Glomerular endothelial cell (primary cell): Measurements from ENCODE around the gene POMGNT1. TPM values are rescaled to one million over a fixed set of nuclear protein-coding genes. Genes with fewer than 3 reads are reported as not detected.
A peak's percentile ranks its signal among the peaks of the same experiment; 100 is the strongest.
"Not testable (repeated sequence)": the region's sequence is repeated elsewhere in the genome, so short reads cannot be mapped to it uniquely, and the experiment has no call there.

Source experiments
- DNase-seq: peaks from one replicate; pipeline ENCODE4 v3.0.0-alpha.2; 2011; ENCODE audit warnings: low read depth, low spot score; ENCODE audit errors: extremely low read depth
- total RNA-seq: library from RNA; depleted of rRNA; stranded (reverse); fragments of >200 nt; gene quantifications from 2 replicates; pipeline ENCODE4 v1.2.3, GENCODE V29; 2015

The POMGNT1 gene
- total RNA-seq: 63.3 and 70.4 TPM in 2 replicates

- no peak for DNase-seq
These were observed at the start of gene POMGNT1 for GRCh38 chr1:46197964-46198811. Gene POMGNT1, minus strand, starts transcription at chr1:46198434. Its CDS starts 613 bp downstream, at chr1:46197821.

GRCh38 chr1:46247436-46248121 is 49.3 kb upstream of the POMGNT1 start, which contains the start of gene RAD54L:
Gene RAD54L, plus strand, starts transcription at chr1:46247763. Its CDS starts 643 bp downstream, at chr1:46248406.
- DNase-seq: peak; percentile 88

GRCh38 chr1:46246548-46247435 is 48.6 kb upstream of the POMGNT1 start:
- no peak for DNase-seq

- DNase-seq: not testable (repeated sequence)
These were observed 47.9 kb upstream of the POMGNT1 start for GRCh38 chr1:46246136-46246535.

GRCh38 chr1:46244656-46245371 is 46.6 kb upstream of the POMGNT1 start:
- no peak for DNase-seq

- DNase-seq: not testable (repeated sequence)
These were observed 45.6 kb upstream of the POMGNT1 start for GRCh38 chr1:46243831-46244230.

- DNase-seq: no peak
These were observed 44.7 kb upstream of the POMGNT1 start for GRCh38 chr1:46242918-46243317.

GRCh38 chr1:46241733-46242132 is 43.5 kb upstream of the POMGNT1 start:
- DNase-seq: not testable (repeated sequence)

GRCh38 chr1:46238865-46239264 is 40.6 kb upstream of the POMGNT1 start:
- DNase-seq: not testable (repeated sequence)

GRCh38 chr1:46236882-46237281 is 38.6 kb upstream of the POMGNT1 start:
- DNase-seq: no peak

GRCh38 chr1:46231231-46231630 is 33.0 kb upstream of the POMGNT1 start:
- not testable (repeated sequence) for DNase-seq

GRCh38 chr1:46224966-46225365 is 26.7 kb upstream of the POMGNT1 start:
- DNase-seq: no peak

GRCh38 chr1:46223472-46223943 is 25.3 kb upstream of the POMGNT1 start:
- peak; percentile 66 for DNase-seq

GRCh38 chr1:46223055-46223454 is 24.8 kb upstream of the POMGNT1 start:
- not testable (repeated sequence) for DNase-seq

- DNase-seq: no peak
These were observed 23.5 kb upstream of the POMGNT1 start for GRCh38 chr1:46221749-46222148.

GRCh38 chr1:46220808-46221207 is 22.6 kb upstream of the POMGNT1 start:
- DNase-seq: no peak

GRCh38 chr1:46219551-46220520 is 21.6 kb upstream of the POMGNT1 start:
- no peak for DNase-seq

GRCh38 chr1:46218443-46218842 is 20.2 kb upstream of the POMGNT1 start:
- no peak for DNase-seq

- DNase-seq: no peak
These were observed 17.3 kb upstream of the POMGNT1 start for GRCh38 chr1:46215504-46215903.
